H9 (cell line): ENCODE data around the gene DOCK1. TPM values are rescaled to one million over a fixed set of nuclear protein-coding genes. Genes with fewer than 3 reads are reported as not detected.

Experiments
- DNase-seq: peaks from one replicate; pipeline ENCODE4 v3.0.0-alpha.2; 2017
- H2AFZ ChIP-seq: one replicate; pipeline ENCODE4 v1.6.1; 2013; ENCODE audit warnings: mild to moderate bottlenecking, low read length, control low read depth, moderate library complexity
- H2AK5ac ChIP-seq: 2 replicates; pipeline ENCODE4 v1.6.1; 2013; ENCODE audit warnings: low read length, control low read depth, mixed read lengths; ENCODE audit not compliant: insufficient read length
- H2BK120ac ChIP-seq: one replicate; pipeline ENCODE4 v1.6.1; 2013; ENCODE audit warnings: low read depth, mild to moderate bottlenecking, low read length, control low read depth, inconsistent platforms; ENCODE audit not compliant: poor library complexity, severe bottlenecking
- H2BK12ac ChIP-seq: 2 replicates; pipeline ENCODE4 v1.6.1; 2013; ENCODE audit warnings: low read length, control low read depth, mixed read lengths, low read depth; ENCODE audit not compliant: insufficient read length
- H2BK15ac ChIP-seq: 2 replicates; pipeline ENCODE4 v1.6.1; 2013; ENCODE audit warnings: low read depth, low read length, control low read depth
- H2BK20ac ChIP-seq: one replicate; pipeline ENCODE4 v1.6.1; 2013; ENCODE audit warnings: low read depth, mild to moderate bottlenecking, low read length, control low read depth, inconsistent platforms; ENCODE audit not compliant: poor library complexity, severe bottlenecking
- H2BK5ac ChIP-seq: 2 replicates; pipeline ENCODE4 v1.6.1; 2013; ENCODE audit warnings: low read length, control low read depth, mixed read lengths; ENCODE audit not compliant: insufficient read length
- H3K14ac ChIP-seq: 2 replicates; pipeline ENCODE4 v1.6.1; 2013; ENCODE audit warnings: low read length, control low read depth; ENCODE audit not compliant: insufficient read depth
- H3K18ac ChIP-seq: 2 replicates; pipeline ENCODE4 v1.6.1; 2013; ENCODE audit warnings: low read depth, mild to moderate bottlenecking, mixed read lengths, low read length, control low read depth; ENCODE audit not compliant: insufficient read length
- H3K23ac ChIP-seq: 2 replicates; pipeline ENCODE4 v1.6.1; 2013; ENCODE audit warnings: low read length, control low read depth, mixed read lengths, low read depth; ENCODE audit not compliant: insufficient read length
- H3K23me2 ChIP-seq: 2 replicates; pipeline ENCODE4 v1.6.1; 2013; ENCODE audit warnings: low read depth, mild to moderate bottlenecking, mixed read lengths, low read length, control low read depth; ENCODE audit not compliant: insufficient read length, poor library complexity, severe bottlenecking
- H3K27ac ChIP-seq: 2 replicates; pipeline ENCODE4 v1.5.1; 2013; ENCODE audit warnings: low read length, control low read depth, mixed read lengths, low read depth; ENCODE audit not compliant: insufficient read length
- H3K27me3 ChIP-seq: 2 replicates; pipeline ENCODE4 v1.6.1; 2013; ENCODE audit warnings: low read length, control low read depth, inconsistent platforms; ENCODE audit not compliant: insufficient read depth
- H3K4ac ChIP-seq: 2 replicates; pipeline ENCODE4 v1.6.1; 2013; ENCODE audit warnings: low read depth, mild to moderate bottlenecking, control low read depth, inconsistent platforms, low read length, moderate library complexity
- H3K4me1 ChIP-seq: 2 replicates; pipeline ENCODE4 v1.6.1; 2013; ENCODE audit warnings: low read length, control low read depth, inconsistent platforms; ENCODE audit not compliant: insufficient read depth
- H3K4me2 ChIP-seq: 2 replicates; pipeline ENCODE4 v1.6.1; 2013; ENCODE audit warnings: low read length, control low read depth, mixed read lengths; ENCODE audit not compliant: insufficient read length, insufficient read depth
- H3K56ac ChIP-seq: 2 replicates; pipeline ENCODE4 v1.6.1; 2013; ENCODE audit warnings: low read depth, mild to moderate bottlenecking, mixed read lengths, low read length, control low read depth; ENCODE audit not compliant: insufficient read length
- H3K79me1 ChIP-seq: 2 replicates; pipeline ENCODE4 v1.6.1; 2013; ENCODE audit warnings: low read depth, mild to moderate bottlenecking, moderate library complexity, low read length, control low read depth, inconsistent platforms; ENCODE audit not compliant: insufficient read depth, poor library complexity, severe bottlenecking
- H3K79me2 ChIP-seq: 2 replicates; pipeline ENCODE4 v1.6.1; 2013; ENCODE audit warnings: low read length, control low read depth, inconsistent platforms; ENCODE audit not compliant: insufficient read depth
- H3K9ac ChIP-seq: 2 replicates; pipeline ENCODE4 v1.6.1; 2013; ENCODE audit warnings: low read length, control low read depth, mixed read lengths; ENCODE audit not compliant: insufficient read length; ENCODE audit errors: extremely low read depth
- H3K9me3 ChIP-seq: one replicate; pipeline ENCODE4 v1.6.1; 2013; ENCODE audit warnings: low read depth, low read length, inconsistent platforms; ENCODE audit not compliant: control insufficient read depth
- H3T11ph ChIP-seq: one replicate; pipeline ENCODE4 v1.6.1; 2013; ENCODE audit warnings: mild to moderate bottlenecking, low read length, control low read depth, inconsistent platforms
- H4K20me1 ChIP-seq: one replicate; pipeline ENCODE4 v1.6.1; 2013; ENCODE audit not compliant: control insufficient read depth, insufficient read length, insufficient read depth
- H4K5ac ChIP-seq: 2 replicates; pipeline ENCODE4 v1.6.1; 2013; ENCODE audit warnings: low read depth, mild to moderate bottlenecking, mixed read lengths, low read length, control low read depth; ENCODE audit not compliant: insufficient read length
- H4K8ac ChIP-seq: replicated peaks from 2 replicates; pipeline ENCODE4 v1.6.1; 2013; ENCODE audit warnings: low read length, control low read depth, mixed read lengths, low read depth; ENCODE audit not compliant: insufficient read length
- H4K91ac ChIP-seq: 2 replicates; pipeline ENCODE4 v1.6.1; 2013; ENCODE audit warnings: low read depth, mild to moderate bottlenecking, moderate library complexity, mixed read lengths, low read length, control low read depth; ENCODE audit not compliant: insufficient read length
- H3K27ac Mint-ChIP-seq, 3 experiments: 2 replicates in 2 of 3; 3 replicates in 1 of 3; pipeline ENCODE4 v1.8.0; 2020 to 2021; ENCODE audit warnings: mixed read lengths in 3 of 3, mild to moderate bottlenecking in 1 of 3, moderate library complexity in 1 of 3
- H3K27me3 Mint-ChIP-seq: 2 replicates; pipeline ENCODE4 v1.8.0; 2021; ENCODE audit warnings: low read depth, mild to moderate bottlenecking, moderate library complexity, mixed read lengths
- H3K36me3 Mint-ChIP-seq, 3 experiments: 2 replicates in 2 of 3; 3 replicates in 1 of 3; pipeline ENCODE4 v1.8.0; 2020 to 2021; ENCODE audit warnings: low read depth in 3 of 3, mixed read lengths in 3 of 3; ENCODE audit not compliant: insufficient read depth in 1 of 3
- H3K4me1 Mint-ChIP-seq, 2 experiments: 2 replicates each; pipeline ENCODE4 v1.8.0; 2020; ENCODE audit warnings: mixed read lengths in 2 of 2
- H3K4me3 Mint-ChIP-seq, 2 experiments: 2 replicates in 1 of 2; 3 replicates in 1 of 2; pipeline ENCODE4 v1.8.0; 2020 to 2021; ENCODE audit warnings: mild to moderate bottlenecking in 2 of 2, mixed read lengths in 2 of 2, moderate library complexity in 1 of 2
- H3K9me3 Mint-ChIP-seq, 2 experiments: 2 replicates in 1 of 2; 3 replicates in 1 of 2; pipeline ENCODE4 v1.8.0; 2020; ENCODE audit warnings: mild to moderate bottlenecking in 2 of 2, mixed read lengths in 2 of 2, moderate library complexity in 1 of 2
- CTCF ChIP-seq: fragments of 200-600 bp; sonication (generic); conservative IDR thresholded peaks from 3 replicates; pipeline ENCODE4 v1.8.0; 2021; ENCODE audit warnings: antibody characterized with exemption, mild to moderate bottlenecking
- WGBS: extraction: QIAGEN DNeasy Blood & Tissue Kit; methylation state at CpG from one replicate; pipeline ENCODE4 v1.1.7; 2013; ENCODE audit warnings: missing lambda C conversion rate, low lambda C conversion rate, mixed read lengths; ENCODE audit not compliant: insufficient read length; ENCODE audit errors: extremely low coverage; 5-methylcytosine and 5-hydroxymethylcytosine counted together
- total RNA-seq: library from RNA; stranded (reverse); gene quantifications from 2 replicates; pipeline ENCODE4 v1.2.1, GENCODE V29; 2021

DOCK1 gene
- total RNA-seq, 1 experiment from 2014 or later, result 57.0 TPM

- Histone ChIP-seq H3K56ac (no peak overlapping the region), H3K9ac (no peak overlapping the region), H3K23me2 (no peaks in the 10 kb centered on the region), H3K4me2 (no peak overlapping the region), H4K5ac (no peak overlapping the region), H3K4ac (no peak overlapping the region), H3K23ac (no peak overlapping the region), H2BK20ac (no peak overlapping the region), H3T11ph (no peak overlapping the region), H2AFZ (no peak overlapping the region), H3K79me2 (no peaks in the 10 kb centered on the region), H4K8ac (no peak overlapping the region), H3K27me3 (no peaks in the 10 kb centered on the region), H3K27ac (no peak overlapping the region), H3K79me1 (no peaks in the 10 kb centered on the region), H3K18ac (no peak overlapping the region), H2AK5ac (no peak overlapping the region), H4K20me1 (no peaks in the 10 kb centered on the region), H2BK15ac (no peak overlapping the region), H2BK12ac (no peak overlapping the region), H2BK120ac (no peak overlapping the region), H3K4me1 (no peaks in the 10 kb centered on the region), H3K14ac (no peak overlapping the region), H4K91ac (no peak overlapping the region), H2BK5ac (no peak overlapping the region), H3K9me3 (no peaks in the 10 kb centered on the region)
- no peak overlapping the region for H3K4me3 Mint-ChIP-seq
- H3K4me1 Mint-ChIP-seq, result peaks cover 3 to 9% of the 10 kb centered on the region in 2 experiments; a peak in 3 of 4 replicates
- no CpG with 5 or more reads among the region's 8 CpGs for WGBS
- no peak for TF ChIP-seq CTCF
- DNase-seq, result no peak
- H3K27me3 Mint-ChIP-seq, result no peaks in the 10 kb centered on the region
- H3K27ac Mint-ChIP-seq, result no peak overlapping the region
- H3K36me3 Mint-ChIP-seq, result peaks cover 8 to 26% (median 16%) of the 10 kb centered on the region in 3 experiments; a peak in 6 of 7 replicates
- peaks cover 0 to 2% of the 10 kb centered on the region in 2 experiments; a peak in 1 of 5 replicates for H3K9me3 Mint-ChIP-seq
Observed at GRCh38 chr10:127090138-127090537, 184.9 kb downstream of the DOCK1 start.
